ENCODE measurements around the gene FALEC.

The FALEC gene

GRCh38 chr1:150559656-150560010, 44.1 kb downstream of the FALEC start:
- no peaks in the 10 kb centered on the region for H3K36me3 Mint-ChIP-seq (ENCODE audit: low read depth)
- peaks cover 49% of the 10 kb centered on the region for H3K4me1 Mint-ChIP-seq
- no peaks in the 10 kb centered on the region for H3K9me3 Mint-ChIP-seq
- TF ChIP-seq CTCF (IDR thresholded peaks at IDR 0.05; ENCODE audit: unreplicated experiment in 3 of 3) = no peak
- peak overlapping the region; percentile 100 for H3K27ac Mint-ChIP-seq
- H3K4me3 Mint-ChIP-seq = peak overlapping the region; percentile 31 to 53 (median 49)
- H3K27me3 Mint-ChIP-seq (ENCODE audit: low read depth) = no peaks in the 10 kb centered on the region

- Mint-ChIP-seq H3K27me3 (ENCODE audit: low read depth) (no peaks in the 10 kb centered on the region), H3K27ac (peak overlapping the region; percentile 100), H3K4me3 (peak overlapping the region; percentile 31 to 53 (median 49)), H3K9me3 (no peaks in the 10 kb centered on the region), H3K4me1 (peaks cover 53% of the 10 kb centered on the region), H3K36me3 (ENCODE audit: low read depth) (no peaks in the 10 kb centered on the region)
- TF ChIP-seq CTCF (IDR thresholded peaks at IDR 0.05; ENCODE audit: unreplicated experiment in 3 of 3) = peak; percentile 81 to 88 (median 84)
Observed at GRCh38 chr1:150560011-150560438, 44.5 kb downstream of the FALEC start.

GRCh38 chr1:150560576-150561253, 45.2 kb downstream of the FALEC start:
- Mint-ChIP-seq H3K27me3 (ENCODE audit: low read depth) (no peaks in the 10 kb centered on the region), H3K4me1 (peaks cover 52% of the 10 kb centered on the region), H3K36me3 (ENCODE audit: low read depth) (no peaks in the 10 kb centered on the region), H3K27ac (peak overlapping the region; percentile 100), H3K4me3 (peak overlapping the region; percentile 86 to 88 (median 88)), H3K9me3 (no peaks in the 10 kb centered on the region)
- peak; percentile 71 to 76 (median 75) for TF ChIP-seq CTCF (IDR thresholded peaks at IDR 0.05; ENCODE audit: unreplicated experiment in 3 of 3)

GRCh38 chr1:150561254-150561973, 45.9 kb downstream of the FALEC start:
- no peaks in the 10 kb centered on the region for H3K9me3 Mint-ChIP-seq
- peaks cover 51% of the 10 kb centered on the region for H3K4me1 Mint-ChIP-seq
- H3K27me3 Mint-ChIP-seq (ENCODE audit: low read depth) = no peaks in the 10 kb centered on the region
- peak overlapping the region; percentile 86 to 88 (median 88) for H3K4me3 Mint-ChIP-seq
- no peaks in the 10 kb centered on the region for H3K36me3 Mint-ChIP-seq (ENCODE audit: low read depth)
- peak in 2 of 3 experiments; percentile 6 to 29 for TF ChIP-seq CTCF (IDR thresholded peaks at IDR 0.05; ENCODE audit: unreplicated experiment in 3 of 3)
- peak overlapping the region; percentile 100 for H3K27ac Mint-ChIP-seq

GRCh38 chr1:150561974-150562445, 46.5 kb downstream of the FALEC start:
- Mint-ChIP-seq H3K27ac (peak overlapping the region; percentile 100), H3K36me3 (ENCODE audit: low read depth) (no peaks in the 10 kb centered on the region), H3K27me3 (ENCODE audit: low read depth) (no peaks in the 10 kb centered on the region), H3K9me3 (no peaks in the 10 kb centered on the region), H3K4me1 (peaks cover 52% of the 10 kb centered on the region), H3K4me3 (peak overlapping the region; percentile 86 to 88 (median 88))
- no peak for TF ChIP-seq CTCF (IDR thresholded peaks at IDR 0.05; ENCODE audit: unreplicated experiment in 3 of 3)

Measured in nephron (organoid).